PC-9 (cell line): ENCODE data around the gene CD3G.
"Not testable (repeated sequence)": the region's sequence is repeated elsewhere in the genome, so short reads cannot be mapped to it uniquely, and the experiment has no call there.

ENCODE experiments used
- CTCF ChIP-seq: fragments of 200-600 bp; sonication (generic); conservative IDR thresholded peaks from 2 replicates; pipeline ENCODE4 v1.6.1; 2017; ENCODE audit warnings: mixed run types, antibody characterized with exemption, mild to moderate bottlenecking, moderate library complexity
- EZH2 ChIP-seq: fragments of 200-600 bp; sonication (generic); IDR thresholded peaks from 2 replicates; pipeline ENCODE4 v1.8.0; 2017; ENCODE audit warnings: antibody characterized with exemption, low read depth

- TF ChIP-seq CTCF, EZH2: not testable (repeated sequence)
These were observed 35.1 kb upstream of the CD3G start for GRCh38 chr11:118308995-118309528.
